HG03460 (cell line): ENCODE results near the gene IGLL1.
"Not testable (repeated sequence)": the region's sequence is repeated elsewhere in the genome, so short reads cannot be mapped to it uniquely, and the experiment has no call there.

Experiments used
- ATAC-seq: cut with Tn5 transposase; IDR thresholded peaks from one replicate; pipeline ENCODE4 v1.9.1; 2021; ENCODE audit not compliant: unreplicated experiment

IGLL1 gene

GRCh38 chr22:23564276-23564675, 15.8 kb downstream of the IGLL1 start:
- ATAC-seq, result no peak

- ATAC-seq, result no peak
Observed at GRCh38 chr22:23563111-23563510, 17.0 kb downstream of the IGLL1 start.

DNA sequence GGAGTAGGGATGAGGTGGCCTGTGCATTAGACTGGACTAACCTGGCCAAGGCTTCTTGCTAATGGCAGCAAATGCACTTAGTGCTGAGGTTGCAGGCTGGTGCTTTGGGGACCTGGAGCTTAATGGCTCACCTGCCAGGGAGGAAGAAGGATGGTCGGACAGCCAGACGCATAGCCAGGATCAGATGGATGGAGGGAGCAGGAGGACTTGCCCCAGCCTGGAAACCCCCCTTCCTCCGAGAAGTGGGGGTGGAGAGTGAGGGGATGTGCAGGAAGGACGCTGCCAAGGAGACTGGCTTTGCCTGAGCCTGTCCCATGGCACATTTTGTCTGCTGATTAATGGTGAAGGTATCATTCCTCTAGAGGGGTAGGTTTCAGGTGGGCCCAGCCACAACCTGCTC, 17.9 kb downstream of the IGLL1 start:
- ATAC-seq, result no peak

DNA sequence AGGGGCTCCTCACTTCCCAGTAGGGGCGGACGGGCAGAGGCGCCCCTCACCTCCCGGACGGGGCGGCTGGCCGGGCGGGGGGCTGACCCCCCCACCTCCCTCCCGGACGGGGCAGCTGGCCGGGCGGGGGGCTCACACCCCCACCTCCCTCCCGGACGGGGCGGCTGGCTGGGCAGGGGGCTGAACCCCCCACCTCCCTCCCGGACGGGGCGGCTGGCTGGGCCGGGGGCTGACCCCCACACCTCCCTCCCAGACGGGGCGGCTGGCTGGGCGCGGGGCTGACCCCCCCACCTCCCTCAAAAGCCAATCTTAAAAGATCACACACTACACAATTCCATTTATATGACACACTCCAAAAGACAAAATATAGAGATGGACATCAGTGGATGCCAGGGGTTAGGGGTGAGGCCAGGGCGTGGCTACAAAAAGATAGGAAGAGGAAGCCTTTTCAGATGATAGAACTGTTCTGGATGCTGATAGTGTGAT, 19.0 kb downstream of the IGLL1 start:
- not testable (repeated sequence) for ATAC-seq

DNA sequence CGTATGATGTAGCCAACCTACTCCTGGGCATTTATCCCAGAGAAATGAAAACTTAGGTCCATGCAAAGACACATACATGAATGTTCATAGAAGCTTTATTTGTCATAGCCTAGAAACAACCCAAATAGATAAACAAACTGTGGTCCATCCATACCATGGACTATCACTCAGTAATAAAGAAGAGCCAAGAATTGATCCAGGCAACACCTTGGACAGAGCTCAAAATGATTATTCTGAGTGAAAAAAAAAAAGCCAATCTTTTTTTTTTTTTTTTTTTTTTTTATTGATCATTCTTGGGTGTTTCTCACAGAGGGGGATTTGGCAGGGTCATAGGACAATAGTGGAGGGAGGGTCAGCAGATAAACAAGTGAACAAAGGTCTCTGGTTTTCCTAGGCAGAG, 19.9 kb downstream of the IGLL1 start:
- not testable (repeated sequence) for ATAC-seq

DNA sequence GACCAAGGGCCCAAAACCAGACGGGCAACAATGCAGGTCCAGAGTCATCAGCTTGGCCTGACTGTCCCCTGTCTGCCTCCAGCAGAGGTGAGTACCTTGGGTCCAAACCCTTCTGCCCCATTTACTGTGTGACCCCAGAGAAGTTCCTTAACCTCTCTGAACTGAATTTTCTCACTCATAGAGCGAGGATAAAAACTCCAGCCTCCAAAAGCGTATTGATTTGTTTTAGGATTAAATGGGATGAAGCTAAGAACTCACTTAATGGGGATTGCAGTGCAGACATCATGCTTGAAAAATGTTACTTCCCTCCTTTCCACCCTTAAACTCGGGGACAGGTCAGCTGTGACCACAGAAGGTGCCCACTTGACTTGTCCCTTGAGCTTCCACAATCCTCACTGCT, 22.6 kb downstream of the IGLL1 start:
- no peak for ATAC-seq

GRCh38 chr22:23557036-23557435, 23.1 kb downstream of the IGLL1 start:
- no peak for ATAC-seq

DNA sequence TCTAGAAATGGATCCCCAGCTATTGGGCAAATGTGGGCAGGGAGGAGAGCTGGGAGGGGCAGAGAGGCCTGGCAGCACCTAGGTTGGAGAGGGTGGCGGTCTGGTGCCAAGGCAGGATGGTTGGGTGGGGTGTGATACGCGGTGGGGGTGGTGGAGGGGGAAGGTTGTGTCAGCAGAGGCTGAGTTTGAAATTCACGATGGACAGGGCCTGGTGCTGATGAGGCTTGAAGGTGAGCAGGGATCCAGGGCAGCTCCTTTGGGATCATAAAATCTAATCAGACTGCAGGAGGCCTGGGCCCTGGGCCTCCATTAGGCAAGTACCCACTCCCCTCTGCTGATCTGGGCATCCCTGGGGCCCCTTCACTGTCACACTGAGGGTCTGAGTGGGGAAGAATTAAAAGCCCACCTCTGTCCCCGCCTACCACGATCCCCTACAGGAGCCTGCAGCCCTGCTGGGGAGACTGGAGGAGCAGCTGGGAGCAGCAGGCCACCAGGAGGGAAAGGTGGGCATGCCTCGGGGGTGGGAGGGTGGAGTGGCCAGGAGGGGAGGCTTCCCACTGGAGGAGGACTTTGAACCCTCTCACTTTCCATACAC, 24.0 kb downstream of the IGLL1 start:
- ATAC-seq, result no peak

DNA sequence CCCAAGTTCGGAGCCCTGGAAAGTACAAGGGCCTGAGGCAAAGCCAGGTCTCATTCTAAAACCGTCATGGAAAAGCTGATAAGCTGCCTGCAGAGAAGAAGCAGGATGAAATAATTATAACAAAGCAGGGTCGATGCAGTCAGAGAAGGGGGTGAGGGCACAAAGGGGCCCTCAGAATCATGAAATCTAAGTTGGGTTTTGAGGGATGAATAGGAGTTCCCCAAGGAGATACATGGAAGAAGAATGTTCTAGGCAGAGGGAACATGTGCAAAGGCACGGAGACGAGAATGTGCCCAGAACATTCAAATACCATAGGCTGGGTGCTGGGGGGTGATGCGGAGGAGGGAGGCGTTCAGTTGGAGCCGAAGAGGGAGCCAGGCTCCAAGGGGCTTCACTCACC, 25.0 kb downstream of the IGLL1 start:
- no peak for ATAC-seq

DNA sequence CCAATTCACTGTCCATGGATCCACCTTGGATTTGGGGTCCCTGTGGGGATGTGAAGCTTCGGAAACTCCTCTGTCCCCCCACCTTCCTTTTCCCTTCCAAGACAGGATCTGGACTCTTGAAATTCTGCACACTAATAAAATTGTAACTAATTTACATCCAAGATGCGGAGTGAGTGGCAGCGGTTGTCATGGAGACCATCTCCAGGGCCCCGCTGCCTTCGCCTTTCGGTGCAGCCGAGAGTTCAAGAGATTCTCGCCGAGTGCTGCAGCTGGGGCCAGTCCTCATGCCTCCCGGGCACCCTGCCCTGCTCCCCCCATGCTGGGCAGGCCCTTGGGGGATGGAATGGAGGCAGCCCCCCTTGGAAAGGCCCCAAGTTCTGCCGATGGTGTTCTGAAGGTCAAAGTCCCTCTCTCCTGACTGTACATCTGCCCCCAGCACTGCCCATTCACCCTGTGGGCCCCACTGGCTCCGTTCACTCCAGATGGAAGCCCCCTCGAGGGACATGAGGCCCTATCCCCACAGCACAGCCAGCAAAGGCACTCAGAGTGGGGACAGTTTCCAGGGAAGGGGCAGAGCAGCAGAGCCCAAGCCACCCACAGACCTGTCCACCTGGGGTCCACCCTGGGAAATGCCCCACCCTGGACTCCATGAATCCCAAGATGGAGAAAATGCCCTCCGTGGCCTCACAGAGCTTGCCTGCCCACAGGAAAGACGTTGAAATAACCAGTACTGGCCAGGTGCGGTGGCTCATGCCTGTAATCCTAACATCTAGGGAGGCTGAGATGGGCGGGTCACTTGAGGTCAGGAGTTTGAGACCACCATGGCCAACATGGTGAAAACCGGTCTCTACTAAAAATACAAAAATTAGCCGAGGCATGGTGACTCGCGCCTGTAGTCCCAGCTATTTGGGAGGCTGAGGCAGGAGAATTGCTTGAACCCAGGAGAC, 25.9 kb downstream of the IGLL1 start:
- ATAC-seq, result no peak

GRCh38 chr22:23553438-23553837, 26.7 kb downstream of the IGLL1 start:
- ATAC-seq, result no peak

DNA sequence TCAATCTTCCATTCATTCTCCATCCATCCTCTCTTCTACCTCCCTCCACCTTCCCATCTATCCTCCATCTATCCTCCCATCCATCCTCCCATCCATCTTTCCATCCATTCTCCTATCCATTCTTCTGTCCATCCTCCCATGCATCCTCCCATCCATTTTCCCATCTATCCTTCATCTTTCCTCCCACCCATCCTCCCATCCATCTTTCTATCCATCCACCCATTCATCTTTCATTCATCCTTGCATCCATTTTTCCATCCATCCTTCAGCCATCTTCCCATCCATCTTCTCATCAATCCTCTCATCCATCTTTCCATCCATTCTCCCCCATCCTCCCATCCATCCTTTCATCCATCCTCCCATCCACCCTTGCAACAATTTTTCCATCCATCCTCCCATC, 27.5 kb downstream of the IGLL1 start:
- no peak for ATAC-seq

- ATAC-seq, result no peak
Observed at GRCh38 chr22:23551385-23551784, 28.7 kb downstream of the IGLL1 start.

DNA sequence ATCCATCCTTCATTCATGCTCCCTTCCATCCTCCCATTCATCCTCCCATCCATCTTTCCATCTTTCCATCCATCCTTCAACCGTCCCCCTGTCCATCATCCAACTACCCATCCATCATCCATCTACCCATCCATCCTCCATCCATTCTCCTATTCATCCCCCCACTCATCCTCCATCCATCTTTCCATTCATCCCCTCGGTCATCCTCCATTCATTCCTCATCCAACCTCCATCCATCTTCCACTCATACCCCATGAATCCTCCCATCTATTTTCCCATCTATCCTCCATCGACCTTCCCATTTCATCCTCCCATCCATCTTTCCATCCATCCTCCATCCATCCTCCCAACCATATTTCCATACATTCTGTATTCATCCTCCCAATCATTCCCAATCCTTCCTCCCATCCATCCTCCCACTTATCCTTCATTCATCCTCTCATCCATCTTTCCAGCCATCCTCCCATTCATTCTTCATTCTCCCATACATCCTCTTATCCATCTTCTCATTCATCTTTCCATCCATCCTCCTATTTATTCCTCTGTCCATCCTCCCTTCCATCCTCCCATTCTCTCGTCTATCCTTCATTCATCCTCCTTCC, 29.9 kb downstream of the IGLL1 start:
- ATAC-seq, result no peak

GRCh38 chr22:23549198-23549595, 30.9 kb downstream of the IGLL1 start:
- no peak for ATAC-seq

DNA sequence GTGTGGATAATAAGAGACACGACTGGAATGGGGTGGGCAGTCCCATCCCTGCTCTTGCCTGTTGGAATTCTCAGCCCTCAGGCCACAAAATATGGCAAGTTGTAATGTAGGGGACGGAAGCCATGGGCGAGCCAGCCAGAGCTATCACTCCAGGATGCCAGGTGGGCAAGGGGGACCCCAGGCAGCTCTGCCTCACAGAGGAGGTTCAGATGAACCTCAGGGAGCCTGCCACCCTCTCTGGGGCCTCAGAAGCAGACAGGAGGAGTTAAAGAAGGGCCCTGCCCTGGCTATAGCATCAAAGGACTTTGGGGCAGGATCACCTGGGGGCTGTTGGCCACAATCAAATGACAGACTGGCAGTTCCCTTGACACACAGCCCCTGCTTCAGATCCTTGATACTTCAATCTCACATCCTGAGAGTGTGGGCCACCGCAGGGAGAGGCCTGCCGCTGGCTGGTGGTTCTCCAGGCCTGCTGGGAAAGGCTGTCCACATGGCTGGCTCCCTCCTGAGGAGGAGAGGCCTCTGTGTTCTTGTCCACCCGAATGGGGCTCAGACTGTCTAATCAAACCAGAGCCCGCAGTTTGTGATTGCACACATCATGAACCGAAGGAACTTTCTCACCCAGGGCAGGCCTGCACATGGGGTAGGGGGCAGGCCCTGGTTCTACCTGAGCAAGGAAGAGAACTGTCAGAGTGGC, 31.4 kb downstream of the IGLL1 start:
- no peak for ATAC-seq

- ATAC-seq, result no peak
Observed at GRCh38 chr22:23547818-23548500, 32.1 kb downstream of the IGLL1 start.

DNA sequence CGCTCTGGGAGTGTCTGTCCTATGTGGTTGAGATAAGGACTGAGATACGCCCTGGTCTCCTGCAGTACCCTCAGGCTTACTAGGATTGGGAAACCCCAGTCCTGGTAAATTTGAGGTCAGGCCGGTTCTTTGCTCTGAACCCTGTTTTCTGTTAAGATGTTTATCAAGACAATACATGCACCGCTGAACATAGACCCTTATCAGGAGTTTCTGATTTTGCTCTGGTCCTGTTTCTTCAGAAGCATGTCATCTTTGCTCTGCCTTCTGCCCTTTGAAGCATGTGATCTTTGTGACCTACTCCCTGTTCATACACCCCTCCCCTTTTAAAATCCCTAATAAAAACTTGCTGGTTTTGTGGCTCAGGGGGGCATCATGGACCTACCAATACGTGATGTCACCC, 32.7 kb downstream of the IGLL1 start:
- ATAC-seq, result not testable (repeated sequence)

- ATAC-seq, result no peak
Observed at GRCh38 chr22:23544852-23545251, 35.2 kb downstream of the IGLL1 start.

DNA sequence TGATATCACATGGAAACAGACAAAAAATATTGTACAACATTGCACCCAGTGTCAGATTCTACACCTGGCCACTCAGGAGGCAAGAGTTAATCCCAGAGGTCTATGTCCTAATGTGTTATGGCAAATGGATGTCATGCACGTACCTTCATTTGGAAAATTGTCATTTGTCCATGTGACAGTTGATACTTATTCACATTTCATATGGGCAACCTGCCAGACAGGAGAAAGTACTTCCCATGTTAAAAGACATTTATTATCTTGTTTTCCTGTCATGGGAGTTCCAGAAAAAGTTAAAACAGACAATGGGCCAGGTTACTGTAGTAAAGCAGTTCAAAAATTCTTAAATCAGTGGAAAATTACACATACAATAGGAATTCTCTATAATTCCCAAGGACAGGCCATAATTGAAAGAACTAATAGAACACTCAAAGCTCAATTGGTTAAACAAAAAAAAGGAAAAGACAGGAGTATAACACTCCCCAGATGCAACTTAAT, 36.5 kb downstream of the IGLL1 start:
- not testable (repeated sequence) for ATAC-seq

DNA sequence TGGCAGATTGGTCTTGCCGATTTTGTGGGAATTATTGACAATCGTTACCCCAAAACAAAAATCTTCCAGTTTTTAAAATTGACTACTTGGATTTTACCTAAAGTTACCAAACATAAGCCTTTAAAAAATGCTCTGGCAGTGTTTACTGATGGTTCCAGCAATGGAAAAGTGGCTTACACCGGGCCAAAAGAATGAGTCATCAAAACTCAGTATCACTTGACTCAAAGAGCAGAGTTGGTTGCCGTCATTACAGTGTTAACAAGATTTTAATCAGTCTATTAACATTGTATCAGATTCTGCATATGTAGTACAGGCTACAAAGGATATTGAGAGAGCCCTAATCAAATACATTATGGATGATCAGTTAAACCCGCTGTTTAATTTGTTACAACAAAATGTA, 37.2 kb downstream of the IGLL1 start:
- no peak for ATAC-seq
